ENCODE data around the gene ANKRD35. TPM values are rescaled to one million over a fixed set of nuclear protein-coding genes. Genes with fewer than 3 reads are reported as not detected.

ANKRD35 gene
- total and polyA plus RNA-seq, 9 of the 15 experiments (the other 6 are each of a cell fraction or from before 2014, with no cell fraction given), result 0.07 to 0.14 (median 0.07) TPM; not detected in 5

DNA sequence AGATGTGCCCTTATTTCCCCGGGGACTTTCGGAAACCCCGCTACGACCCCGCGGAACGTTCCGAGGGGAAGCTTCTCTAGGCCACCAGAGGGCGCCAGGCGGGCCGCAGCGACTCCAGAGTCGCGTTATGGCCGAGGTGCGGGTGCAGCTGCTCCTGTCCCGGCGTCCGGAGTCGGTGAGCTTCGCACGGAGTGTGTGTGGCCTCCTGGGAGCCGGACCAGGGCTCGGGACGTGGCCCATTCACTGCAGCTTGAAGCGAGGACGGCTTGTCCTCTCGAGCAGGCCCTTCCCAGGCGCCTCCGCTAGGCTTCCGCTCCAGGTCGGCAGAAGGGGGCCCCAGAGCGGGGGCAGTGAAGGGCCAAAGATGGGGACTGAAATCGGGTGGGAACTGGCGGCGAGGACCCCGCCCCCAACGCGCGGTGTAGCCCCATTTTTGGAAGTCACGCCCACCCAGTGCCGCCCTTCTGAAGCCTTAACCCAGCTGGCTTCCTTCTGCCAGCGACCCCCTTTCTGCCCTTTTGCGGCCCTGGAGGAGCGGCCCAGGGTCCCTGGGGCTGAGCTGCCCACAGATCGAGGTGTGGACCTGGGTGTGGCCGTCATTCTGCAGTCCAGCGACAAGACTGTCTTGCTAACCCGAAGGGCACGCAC, 40.0 kb downstream of the ANKRD35 start, which contains the start of gene NUDT17 (continued):
- TF ChIP-seq ETS2 (tag; IDR thresholded peaks at IDR 0.05; ENCODE audit: borderline replicate concordance, poor library complexity, severe bottlenecking), result no peak
- TF ChIP-seq, protein P1, sequence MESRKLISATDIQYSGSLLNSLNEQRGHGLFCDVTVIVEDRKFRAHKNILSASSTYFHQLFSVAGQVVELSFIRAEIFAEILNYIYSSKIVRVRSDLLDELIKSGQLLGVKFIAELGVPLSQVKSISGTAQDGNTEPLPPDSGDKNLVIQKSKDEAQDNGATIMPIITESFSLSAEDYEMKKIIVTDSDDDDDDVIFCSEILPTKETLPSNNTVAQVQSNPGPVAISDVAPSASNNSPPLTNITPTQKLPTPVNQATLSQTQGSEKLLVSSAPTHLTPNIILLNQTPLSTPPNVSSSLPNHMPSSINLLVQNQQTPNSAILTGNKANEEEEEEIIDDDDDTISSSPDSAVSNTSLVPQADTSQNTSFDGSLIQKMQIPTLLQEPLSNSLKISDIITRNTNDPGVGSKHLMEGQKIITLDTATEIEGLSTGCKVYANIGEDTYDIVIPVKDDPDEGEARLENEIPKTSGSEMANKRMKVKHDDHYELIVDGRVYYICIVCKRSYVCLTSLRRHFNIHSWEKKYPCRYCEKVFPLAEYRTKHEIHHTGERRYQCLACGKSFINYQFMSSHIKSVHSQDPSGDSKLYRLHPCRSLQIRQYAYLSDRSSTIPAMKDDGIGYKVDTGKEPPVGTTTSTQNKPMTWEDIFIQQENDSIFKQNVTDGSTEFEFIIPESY (CRISPR knock-in tag; IDR thresholded peaks at IDR 0.05), result peak; percentile 45; the same call in 1 of the 2 replicates
- peak; percentile 47; the same call in 1 of the 2 replicates for TF ChIP-seq ATF7 (IDR thresholded peaks at IDR 0.05)
- no peak for TF ChIP-seq SRSF3 (IDR thresholded peaks at IDR 0.05; ENCODE audit: insufficient read depth, low read length)
- TF ChIP-seq, protein P2, sequence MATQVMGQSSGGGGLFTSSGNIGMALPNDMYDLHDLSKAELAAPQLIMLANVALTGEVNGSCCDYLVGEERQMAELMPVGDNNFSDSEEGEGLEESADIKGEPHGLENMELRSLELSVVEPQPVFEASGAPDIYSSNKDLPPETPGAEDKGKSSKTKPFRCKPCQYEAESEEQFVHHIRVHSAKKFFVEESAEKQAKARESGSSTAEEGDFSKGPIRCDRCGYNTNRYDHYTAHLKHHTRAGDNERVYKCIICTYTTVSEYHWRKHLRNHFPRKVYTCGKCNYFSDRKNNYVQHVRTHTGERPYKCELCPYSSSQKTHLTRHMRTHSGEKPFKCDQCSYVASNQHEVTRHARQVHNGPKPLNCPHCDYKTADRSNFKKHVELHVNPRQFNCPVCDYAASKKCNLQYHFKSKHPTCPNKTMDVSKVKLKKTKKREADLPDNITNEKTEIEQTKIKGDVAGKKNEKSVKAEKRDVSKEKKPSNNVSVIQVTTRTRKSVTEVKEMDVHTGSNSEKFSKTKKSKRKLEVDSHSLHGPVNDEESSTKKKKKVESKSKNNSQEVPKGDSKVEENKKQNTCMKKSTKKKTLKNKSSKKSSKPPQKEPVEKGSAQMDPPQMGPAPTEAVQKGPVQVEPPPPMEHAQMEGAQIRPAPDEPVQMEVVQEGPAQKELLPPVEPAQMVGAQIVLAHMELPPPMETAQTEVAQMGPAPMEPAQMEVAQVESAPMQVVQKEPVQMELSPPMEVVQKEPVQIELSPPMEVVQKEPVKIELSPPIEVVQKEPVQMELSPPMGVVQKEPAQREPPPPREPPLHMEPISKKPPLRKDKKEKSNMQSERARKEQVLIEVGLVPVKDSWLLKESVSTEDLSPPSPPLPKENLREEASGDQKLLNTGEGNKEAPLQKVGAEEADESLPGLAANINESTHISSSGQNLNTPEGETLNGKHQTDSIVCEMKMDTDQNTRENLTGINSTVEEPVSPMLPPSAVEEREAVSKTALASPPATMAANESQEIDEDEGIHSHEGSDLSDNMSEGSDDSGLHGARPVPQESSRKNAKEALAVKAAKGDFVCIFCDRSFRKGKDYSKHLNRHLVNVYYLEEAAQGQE (IDR thresholded peaks at IDR 0.05; ENCODE audit: borderline replicate concordance), result peak; percentile 56; the same call in 1 of the 2 replicates
- TF ChIP-seq, protein P2 (CRISPR knock-in tag; IDR thresholded peaks at IDR 0.05; ENCODE audit: low read depth), result 0 out of 2 replicates have a peak, but pooled peaks have one; percentile 18
- no peak for TF ChIP-seq DMBX1 (CRISPR knock-in tag; IDR thresholded peaks at IDR 0.05; ENCODE audit: borderline replicate concordance)
- TF ChIP-seq ELF2 (CRISPR knock-in tag; IDR thresholded peaks at IDR 0.05), result 0 out of 2 replicates have a peak, but pooled peaks have one; percentile 23
- TF ChIP-seq, protein P3, sequence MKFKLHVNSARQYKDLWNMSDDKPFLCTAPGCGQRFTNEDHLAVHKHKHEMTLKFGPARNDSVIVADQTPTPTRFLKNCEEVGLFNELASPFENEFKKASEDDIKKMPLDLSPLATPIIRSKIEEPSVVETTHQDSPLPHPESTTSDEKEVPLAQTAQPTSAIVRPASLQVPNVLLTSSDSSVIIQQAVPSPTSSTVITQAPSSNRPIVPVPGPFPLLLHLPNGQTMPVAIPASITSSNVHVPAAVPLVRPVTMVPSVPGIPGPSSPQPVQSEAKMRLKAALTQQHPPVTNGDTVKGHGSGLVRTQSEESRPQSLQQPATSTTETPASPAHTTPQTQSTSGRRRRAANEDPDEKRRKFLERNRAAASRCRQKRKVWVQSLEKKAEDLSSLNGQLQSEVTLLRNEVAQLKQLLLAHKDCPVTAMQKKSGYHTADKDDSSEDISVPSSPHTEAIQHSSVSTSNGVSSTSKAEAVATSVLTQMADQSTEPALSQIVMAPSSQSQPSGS (CRISPR knock-in tag; IDR thresholded peaks at IDR 0.05), result no peak
- TF ChIP-seq SMAD2 (IDR thresholded peaks at IDR 0.05; ENCODE audit: low read depth, low read length), result no peak
- no peak for TF ChIP-seq CSDE1 (IDR thresholded peaks at IDR 0.05)
- no peak for TF ChIP-seq PCBP2 (IDR thresholded peaks at IDR 0.05; ENCODE audit: low read depth, low read length, poor library complexity, severe bottlenecking)
- TF ChIP-seq, protein P4, sequence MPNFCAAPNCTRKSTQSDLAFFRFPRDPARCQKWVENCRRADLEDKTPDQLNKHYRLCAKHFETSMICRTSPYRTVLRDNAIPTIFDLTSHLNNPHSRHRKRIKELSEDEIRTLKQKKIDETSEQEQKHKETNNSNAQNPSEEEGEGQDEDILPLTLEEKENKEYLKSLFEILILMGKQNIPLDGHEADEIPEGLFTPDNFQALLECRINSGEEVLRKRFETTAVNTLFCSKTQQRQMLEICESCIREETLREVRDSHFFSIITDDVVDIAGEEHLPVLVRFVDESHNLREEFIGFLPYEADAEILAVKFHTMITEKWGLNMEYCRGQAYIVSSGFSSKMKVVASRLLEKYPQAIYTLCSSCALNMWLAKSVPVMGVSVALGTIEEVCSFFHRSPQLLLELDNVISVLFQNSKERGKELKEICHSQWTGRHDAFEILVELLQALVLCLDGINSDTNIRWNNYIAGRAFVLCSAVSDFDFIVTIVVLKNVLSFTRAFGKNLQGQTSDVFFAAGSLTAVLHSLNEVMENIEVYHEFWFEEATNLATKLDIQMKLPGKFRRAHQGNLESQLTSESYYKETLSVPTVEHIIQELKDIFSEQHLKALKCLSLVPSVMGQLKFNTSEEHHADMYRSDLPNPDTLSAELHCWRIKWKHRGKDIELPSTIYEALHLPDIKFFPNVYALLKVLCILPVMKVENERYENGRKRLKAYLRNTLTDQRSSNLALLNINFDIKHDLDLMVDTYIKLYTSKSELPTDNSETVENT (CRISPR knock-in tag; IDR thresholded peaks at IDR 0.05), result no peak
